GM18519 (cell line): Measurements from ENCODE around the gene ACACA.

ENCODE experiments used
- ATAC-seq: cut with Tn5 transposase; IDR thresholded peaks from one replicate; pipeline ENCODE4 v1.9.1; 2021; ENCODE audit warnings: mild to moderate bottlenecking, moderate library complexity; ENCODE audit not compliant: unreplicated experiment, low FRiP score

ACACA gene

GRCh38 chr17:37110746-37111145, 295.9 kb downstream of the ACACA start:
- ATAC-seq, result no peak

GRCh38 chr17:37109731-37110710, 296.6 kb downstream of the ACACA start:
- no peak for ATAC-seq

- no peak for ATAC-seq
Measured at GRCh38 chr17:37109106-37109505, 297.5 kb downstream of the ACACA start.

- no peak for ATAC-seq
Measured at GRCh38 chr17:37107406-37108083, 299.1 kb downstream of the ACACA start.

DNA sequence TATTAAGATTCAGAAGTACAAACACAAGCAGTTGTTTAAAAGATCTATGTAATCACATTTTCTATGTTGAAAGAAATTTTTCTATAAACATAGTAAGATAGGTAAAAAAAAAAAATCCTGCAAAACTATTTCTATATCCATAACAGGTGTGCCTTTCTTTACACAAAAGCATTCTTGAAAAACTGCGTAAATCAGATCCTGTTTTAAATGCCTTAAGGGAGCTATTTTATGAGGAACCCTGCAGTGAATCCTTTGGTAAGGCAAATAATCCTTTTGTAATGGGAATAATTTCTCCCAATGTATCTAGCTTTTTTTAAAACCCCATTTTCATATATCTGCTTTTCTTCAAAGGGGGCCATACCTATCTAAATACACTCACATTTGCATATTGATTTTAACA, 300.6 kb downstream of the ACACA start:
- ATAC-seq, result no peak

DNA sequence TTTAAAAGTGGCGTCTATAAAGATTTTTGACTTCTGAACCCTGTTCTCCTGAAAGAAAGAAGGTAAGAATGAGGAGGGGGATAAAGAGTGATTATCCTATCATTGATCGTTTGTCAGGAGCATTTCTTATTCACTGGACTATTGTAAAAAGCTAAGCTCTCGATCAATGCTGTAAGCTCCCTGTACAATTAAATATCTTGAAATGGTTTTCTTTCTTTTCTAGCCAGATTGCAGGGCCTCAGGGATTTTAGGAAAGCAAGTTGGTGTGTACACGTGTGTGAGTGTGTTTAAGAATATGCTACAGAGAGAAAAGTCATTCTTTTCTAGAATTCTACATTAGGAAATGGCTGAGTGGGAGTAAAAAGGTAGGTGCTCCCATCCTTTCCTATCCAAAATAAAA, 303.4 kb downstream of the ACACA start:
- ATAC-seq, result no peak

GRCh38 chr17:37101306-37101705, 305.3 kb downstream of the ACACA start:
- ATAC-seq, result no peak

GRCh38 chr17:37100231-37100630, 306.4 kb downstream of the ACACA start:
- no peak for ATAC-seq

DNA sequence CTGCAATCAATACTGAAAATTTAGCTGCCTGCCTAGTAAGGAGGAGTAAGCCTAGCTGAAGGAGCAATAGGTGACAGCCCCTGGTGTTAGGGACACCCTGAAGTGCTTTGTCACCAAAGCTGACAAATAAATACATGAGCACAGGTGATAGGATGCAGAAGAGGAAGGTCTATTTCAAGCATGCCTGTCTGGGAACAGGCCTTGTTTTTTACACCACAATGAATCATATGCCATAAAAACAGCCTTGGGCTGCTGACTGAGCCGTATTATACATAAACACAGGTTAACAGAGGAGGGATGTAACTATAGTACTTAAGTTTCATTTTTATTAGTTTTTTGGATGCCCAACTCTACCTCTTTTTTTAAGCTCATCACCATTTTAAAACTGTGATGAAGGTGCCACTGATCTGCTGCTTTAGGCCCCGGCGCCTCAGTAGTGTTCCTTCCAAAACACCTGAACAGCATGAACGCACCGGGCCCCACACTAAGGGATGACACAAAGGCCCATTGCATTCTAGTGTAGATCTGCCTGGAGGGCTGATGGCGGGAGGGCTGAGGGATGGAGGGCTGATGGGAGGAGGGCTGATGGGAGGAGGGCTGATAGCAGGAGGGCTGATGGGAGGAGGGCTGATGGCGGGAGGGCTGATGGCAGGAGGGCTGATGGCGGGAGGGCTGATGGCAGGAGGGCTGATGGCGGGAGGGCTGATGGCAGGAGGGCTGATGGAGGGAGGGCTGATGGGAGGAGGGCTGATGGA, 307.5 kb downstream of the ACACA start:
- ATAC-seq, result no peak

DNA sequence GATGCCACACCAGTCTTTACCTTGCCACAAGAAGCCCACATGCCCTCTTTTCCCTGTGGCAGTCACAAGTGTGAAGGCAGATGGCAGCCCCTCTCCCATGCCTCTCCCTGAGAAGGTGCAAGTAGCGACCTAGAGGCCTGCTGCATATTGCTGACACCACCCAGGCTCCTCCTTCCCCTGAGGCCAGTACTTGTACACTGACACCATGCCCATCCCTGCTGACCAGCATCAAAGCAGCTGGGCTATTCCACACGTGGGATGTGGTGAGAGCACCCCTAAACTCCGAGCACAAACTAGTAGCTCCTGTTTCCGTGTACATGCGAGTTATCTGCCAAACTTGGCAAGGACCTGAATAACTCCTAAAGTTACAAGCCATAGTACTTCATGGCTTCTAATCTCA, 308.5 kb downstream of the ACACA start:
- no peak for ATAC-seq

DNA sequence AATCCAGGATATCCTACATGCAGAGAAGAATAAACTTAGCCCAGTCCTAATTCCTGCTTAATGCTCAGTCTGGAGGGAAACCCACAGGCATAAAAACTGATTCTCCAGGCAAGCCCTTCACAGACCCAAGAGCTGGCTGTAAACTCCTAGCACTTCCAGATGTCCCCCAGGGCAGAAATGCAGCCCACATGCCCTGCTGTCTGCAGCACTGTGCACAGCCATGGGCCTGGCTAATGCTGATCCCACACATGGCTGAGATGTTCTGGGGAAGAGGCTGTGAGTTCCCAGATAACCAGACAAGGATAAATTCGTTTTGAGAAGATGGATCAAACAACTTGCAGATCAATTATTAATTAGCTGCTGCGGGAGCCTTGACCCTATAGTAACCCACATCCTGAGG, 309.5 kb downstream of the ACACA start:
- ATAC-seq, result no peak

- no peak for ATAC-seq
Measured at GRCh38 chr17:37096071-37096470, 310.6 kb downstream of the ACACA start.

GRCh38 chr17:37094391-37094790, 312.2 kb downstream of the ACACA start:
- no peak for ATAC-seq

- ATAC-seq, result no peak
Measured at GRCh38 chr17:37092701-37093100, 313.9 kb downstream of the ACACA start.

DNA sequence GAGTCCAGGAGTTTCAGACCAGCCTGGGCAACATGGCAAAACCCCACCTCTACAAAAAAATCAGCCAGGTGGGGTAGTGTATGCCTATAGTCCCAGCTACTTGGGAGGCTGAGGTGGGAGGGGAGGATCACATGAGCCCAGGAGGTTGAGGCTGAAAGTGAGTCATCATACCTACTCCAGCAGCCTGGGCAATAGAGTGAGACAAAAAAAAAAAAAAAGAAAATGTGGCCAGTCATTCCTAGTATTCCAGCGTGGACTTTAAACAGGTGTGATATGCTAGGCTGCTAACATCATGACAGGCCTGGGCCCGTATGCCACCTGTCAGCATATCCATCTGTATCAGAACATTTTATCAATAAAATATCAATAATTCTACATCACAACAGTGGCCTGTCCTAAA, 314.6 kb downstream of the ACACA start:
- ATAC-seq, result no peak

DNA sequence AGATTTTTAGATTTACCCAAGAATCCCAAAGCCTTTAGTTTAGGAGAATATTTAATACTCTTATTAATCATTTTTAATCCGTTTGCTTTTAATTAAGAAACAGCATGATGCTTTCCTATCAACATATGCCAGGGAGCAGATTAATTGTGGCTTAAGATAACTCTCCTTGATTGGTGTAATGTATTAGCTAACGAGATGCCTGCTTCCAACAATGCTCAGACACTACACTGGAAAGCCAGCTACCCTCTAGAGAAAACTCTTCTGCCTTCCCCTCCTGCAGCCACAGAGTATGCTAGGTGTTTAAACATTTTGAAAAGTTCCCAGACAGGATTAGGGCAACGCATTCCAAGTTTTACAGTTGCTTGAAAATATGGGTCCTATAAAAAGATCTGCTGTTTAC, 315.7 kb downstream of the ACACA start:
- no peak for ATAC-seq

GRCh38 chr17:37089956-37090355, 316.7 kb downstream of the ACACA start:
- no peak for ATAC-seq

DNA sequence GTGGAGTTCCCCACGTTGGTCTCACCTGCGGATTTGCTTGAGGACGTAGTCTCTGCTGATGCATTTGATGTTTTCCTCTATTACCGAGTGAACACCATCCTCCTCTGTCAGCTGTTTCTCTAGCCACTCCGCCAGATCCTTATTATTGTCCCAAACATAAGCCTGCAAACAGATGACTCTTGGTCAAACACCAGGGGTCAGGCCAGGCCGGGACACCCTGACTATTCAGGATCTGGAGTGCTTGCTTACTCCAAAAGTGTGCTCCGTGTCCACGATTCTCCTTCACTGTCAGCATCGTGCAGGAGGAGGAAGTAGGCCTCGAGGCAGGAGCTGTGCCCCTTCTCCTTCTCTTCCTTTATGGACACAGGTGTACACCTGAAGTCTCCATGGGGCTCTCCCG, 317.7 kb downstream of the ACACA start:
- ATAC-seq, result no peak

DNA sequence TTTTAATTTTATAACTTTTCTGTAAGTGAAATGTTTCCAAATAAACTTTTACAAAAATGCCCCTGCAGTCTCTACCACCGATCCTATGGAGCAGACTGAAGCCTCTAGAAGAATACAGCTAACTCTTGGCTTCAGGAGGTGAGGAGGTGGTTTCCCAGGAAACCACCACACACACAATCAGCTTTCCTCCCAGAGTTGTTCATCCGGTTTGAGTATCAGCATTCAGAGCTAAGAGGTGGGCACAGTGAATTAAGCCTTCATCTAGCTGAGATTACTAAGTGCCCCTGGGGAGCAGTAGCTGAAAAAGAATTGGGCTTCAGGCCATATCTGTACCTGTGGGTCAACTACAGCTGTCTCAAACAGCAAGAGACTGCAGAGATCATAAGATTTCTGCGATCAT, 318.2 kb downstream of the ACACA start:
- ATAC-seq, result no peak

DNA sequence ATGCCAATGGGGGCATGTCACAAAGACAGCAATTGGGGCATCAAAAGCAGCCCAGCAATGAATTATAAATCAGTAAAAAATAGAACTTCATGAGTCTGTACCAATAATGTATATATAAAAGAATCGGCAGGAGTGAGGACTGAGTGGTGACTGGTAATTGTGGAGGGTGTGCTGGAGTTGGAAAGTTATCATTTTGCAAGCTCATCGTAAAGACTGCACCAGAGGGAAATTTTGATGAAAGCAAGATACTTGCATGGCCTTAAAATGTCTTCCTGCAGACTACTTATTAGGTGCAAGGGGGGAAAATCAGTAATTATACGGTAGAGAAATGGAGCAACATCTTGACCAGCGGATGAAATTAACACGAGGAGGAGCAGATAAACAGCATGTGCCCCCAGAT, 319.0 kb downstream of the ACACA start:
- ATAC-seq, result no peak

DNA sequence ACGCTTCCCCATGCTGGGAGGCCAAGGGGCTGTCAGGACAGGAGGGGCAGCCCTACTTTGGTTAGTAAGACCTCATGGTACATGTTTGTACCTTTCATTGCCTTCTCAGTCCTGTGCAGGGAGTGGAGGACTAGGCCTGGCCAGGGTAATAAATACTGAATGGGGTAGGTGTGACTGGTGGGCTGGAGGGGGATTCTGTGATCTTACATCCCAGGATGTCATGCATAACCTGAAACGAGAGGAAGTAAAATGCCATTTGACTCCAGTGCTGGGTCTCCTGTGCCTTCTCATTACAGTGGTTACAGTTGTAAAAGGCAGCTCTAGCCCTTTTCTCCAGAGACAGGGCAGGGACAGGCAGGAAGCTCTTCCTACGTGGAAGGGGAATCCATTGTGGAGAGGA, 319.7 kb downstream of the ACACA start:
- ATAC-seq, result no peak
